ENCODE measurements around the gene FKBP6. TPM values are rescaled to one million over a fixed set of nuclear protein-coding genes. Genes with fewer than 3 reads are reported as not detected.

Gene FKBP6
- total and polyA plus RNA-seq, 2 of the 13 experiments (the other 11 are each of a cell fraction or from before 2014, with no cell fraction given): 0.07 to 0.20 TPM

GRCh38 chr7:73343671-73344380, 15.9 kb downstream of the FKBP6 start (continued):
- peak; percentile 83 for TF ChIP-seq HNF4A (CRISPR knock-in tag; IDR thresholded peaks at IDR 0.05)
- TF ChIP-seq PAWR (CRISPR knock-in tag; IDR thresholded peaks at IDR 0.05; ENCODE audit: borderline replicate concordance): no peak
- TF ChIP-seq MEIS2 (CRISPR knock-in tag; IDR thresholded peaks at IDR 0.05): no peak
- peak; percentile 21; the same call in 1 of the 2 replicates for TF ChIP-seq RARA (CRISPR knock-in tag; IDR thresholded peaks at IDR 0.05)
- TF ChIP-seq, protein P1, sequence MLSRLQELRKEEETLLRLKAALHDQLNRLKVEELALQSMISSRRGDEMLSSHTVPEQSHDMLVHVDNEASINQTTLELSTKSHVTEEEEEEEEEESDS (CRISPR knock-in tag; IDR thresholded peaks at IDR 0.05; ENCODE audit: borderline replicate concordance): no peak
- no peak for TF ChIP-seq ISX (CRISPR knock-in tag; conservative IDR thresholded peaks at IDR 0.05)
- TF ChIP-seq RXRB (CRISPR knock-in tag; IDR thresholded peaks at IDR 0.05; ENCODE audit: borderline replicate concordance): peak; percentile 25; the same call in 1 of the 2 replicates
- no peak for TF ChIP-seq ARHGAP35 (CRISPR knock-in tag; IDR thresholded peaks at IDR 0.05; ENCODE audit: borderline replicate concordance)
- TF ChIP-seq EEA1 (CRISPR knock-in tag; IDR thresholded peaks at IDR 0.05; ENCODE audit: borderline replicate concordance): no peak
- TF ChIP-seq ATF4 (CRISPR knock-in tag; IDR thresholded peaks at IDR 0.05): no peak
- TF ChIP-seq RAD21 (CRISPR knock-in tag; IDR thresholded peaks at IDR 0.05): no peak
- no peak for TF ChIP-seq WIZ (CRISPR knock-in tag; IDR thresholded peaks at IDR 0.05)
- TF ChIP-seq HDAC2 (CRISPR knock-in tag; IDR thresholded peaks at IDR 0.05): peak; percentile 52; the same call in 1 of the 2 replicates
- TF ChIP-seq ZKSCAN5 (CRISPR knock-in tag; IDR thresholded peaks at IDR 0.05): no peak
- no peak for TF ChIP-seq ZBTB2 (CRISPR knock-in tag; IDR thresholded peaks at IDR 0.05; ENCODE audit: low read depth)
- 0 out of 2 replicates have a peak, but pooled peaks have one; percentile 30 for TF ChIP-seq ZBTB7B (CRISPR knock-in tag; IDR thresholded peaks at IDR 0.05)
- TF ChIP-seq KDM5A (IDR thresholded peaks at IDR 0.05; ENCODE audit: borderline replicate concordance, low read length): no peak
- TF ChIP-seq ZNF142 (CRISPR knock-in tag; IDR thresholded peaks at IDR 0.05): no peak
- no peak for TF ChIP-seq CENPT (CRISPR knock-in tag; IDR thresholded peaks at IDR 0.05; ENCODE audit: low read depth)
- no peak for TF ChIP-seq MTF2 (CRISPR knock-in tag; IDR thresholded peaks at IDR 0.05; ENCODE audit: borderline replicate concordance)
- no peak for TF ChIP-seq ARNT (IDR thresholded peaks at IDR 0.05)
- TF ChIP-seq JUNB (CRISPR knock-in tag; IDR thresholded peaks at IDR 0.05; ENCODE audit: borderline replicate concordance): no peak

All from HepG2 (cell line).